Stimulated activated naive B cell treated with anti-CD40 and anti-IgM and Interleukin-4, amounts not matched to agents 10 μg/mL and 1 μg/mL and 100 μg/mL, for 72 hours (primary cell): Measurements from ENCODE around the gene CD300LG.

Experiments
- ATAC-seq, 2 donors: fragments of 150-1000 bp; cut with Tn5 transposase; replicated peaks; 2 replicates each; pipeline ENCODE4 v1.10.0; 2021; ENCODE audit warnings: moderate library complexity in 1 of 2
- DNase-seq: peaks from one replicate; pipeline ENCODE4 v3.0.0; 2021
- H3K27ac Mint-ChIP-seq: one replicate; pipeline ENCODE4 v1.8.0; 2022; ENCODE audit warnings: mild to moderate bottlenecking, mixed read lengths
- H3K27me3 Mint-ChIP-seq, 2 donors: one replicate each; pipeline ENCODE4 v1.8.0; 2022; ENCODE audit warnings: mixed read lengths in 2 of 2
- H3K36me3 Mint-ChIP-seq, 2 donors: one replicate each; pipeline ENCODE4 v1.8.0; 2022; ENCODE audit warnings: mixed read lengths in 2 of 2, mild to moderate bottlenecking in 1 of 2
- H3K4me1 Mint-ChIP-seq, 2 donors: one replicate each; pipeline ENCODE4 v1.8.0; 2022; ENCODE audit warnings: mixed read lengths in 2 of 2, mild to moderate bottlenecking in 1 of 2
- H3K4me3 Mint-ChIP-seq, 2 donors: one replicate each; pipeline ENCODE4 v1.8.0; 2022; ENCODE audit warnings: mild to moderate bottlenecking in 2 of 2, mixed read lengths in 2 of 2, moderate library complexity in 1 of 2
- H3K9me3 Mint-ChIP-seq, 2 donors: one replicate each; pipeline ENCODE4 v1.8.0; 2022; ENCODE audit warnings: mixed read lengths in 2 of 2, mild to moderate bottlenecking in 1 of 2

CD300LG gene

GRCh38 chr17:43814714-43815113, 32.3 kb upstream of the CD300LG start:
- Mint-ChIP-seq H3K36me3 (no peaks in the 10 kb centered on the region), H3K27me3 (peaks cover 15 to 16% of the 10 kb centered on the region in 2 donors), H3K4me1 (no peaks in the 10 kb centered on the region), H3K4me3 (no peak overlapping the region), H3K27ac (no peak overlapping the region), H3K9me3 (no peaks in the 10 kb centered on the region)
- ATAC-seq = no peak
- no peak for DNase-seq

DNA sequence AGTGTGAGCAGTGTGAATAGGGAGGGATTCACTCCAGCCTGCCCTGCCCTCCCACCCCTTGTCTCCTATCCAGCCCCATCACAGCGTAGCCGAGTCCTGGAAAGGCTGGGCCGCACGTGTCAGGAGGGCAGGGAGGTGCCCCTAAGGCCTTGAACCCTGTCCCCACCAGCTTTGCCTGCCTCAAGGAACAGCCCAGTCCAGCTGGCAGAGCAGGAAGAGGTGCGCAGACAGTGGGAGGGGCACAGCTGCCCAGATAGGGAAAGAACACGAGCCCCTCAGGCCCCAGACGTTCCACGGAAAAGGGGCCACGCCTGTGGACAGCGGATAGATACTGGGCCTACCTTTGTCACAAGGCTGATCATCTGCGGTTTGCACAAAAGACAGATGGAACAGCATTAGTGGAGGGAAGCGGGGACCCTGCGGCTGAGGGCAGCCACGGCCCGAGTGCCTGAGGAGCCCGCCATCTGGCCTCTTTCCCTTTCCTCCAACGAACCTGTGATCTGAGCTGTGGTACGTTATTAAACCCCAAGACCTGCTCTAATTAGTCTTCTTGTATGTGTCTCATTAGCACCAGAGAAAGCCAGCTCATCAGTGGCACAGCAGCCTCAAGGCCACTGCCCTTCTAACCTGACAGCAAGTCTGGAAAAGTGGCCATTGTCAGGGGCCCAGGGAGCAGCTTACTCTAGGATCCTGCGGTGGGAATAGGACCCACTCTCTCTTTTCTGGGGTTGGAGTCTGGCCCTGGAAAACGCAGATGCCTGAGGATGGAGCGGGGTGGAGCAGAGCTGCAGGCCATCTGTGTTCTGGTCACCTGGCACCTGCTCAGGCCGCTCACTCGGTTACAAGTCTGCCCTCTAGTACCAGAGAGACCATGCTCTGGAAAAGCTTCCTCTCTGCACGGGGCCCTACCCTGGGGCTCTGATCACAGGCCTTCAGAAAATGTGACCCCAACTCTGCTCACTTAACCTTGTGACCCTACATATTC, 30.3 kb upstream of the CD300LG start:
- ATAC-seq = no peak
- Mint-ChIP-seq H3K4me3 (no peak overlapping the region), H3K4me1 (no peaks in the 10 kb centered on the region), H3K36me3 (no peaks in the 10 kb centered on the region), H3K27ac (no peak overlapping the region), H3K9me3 (no peaks in the 10 kb centered on the region), H3K27me3 (peaks cover 10 to 15% of the 10 kb centered on the region in 2 donors)
- no peak for DNase-seq

- no peaks in the 10 kb centered on the region for H3K36me3 Mint-ChIP-seq
- H3K4me3 Mint-ChIP-seq = no peak overlapping the region
- H3K9me3 Mint-ChIP-seq = no peaks in the 10 kb centered on the region
- peaks cover 6 to 7% of the 10 kb centered on the region in 2 donors for H3K27me3 Mint-ChIP-seq
- no peaks in the 10 kb centered on the region for H3K4me1 Mint-ChIP-seq
- H3K27ac Mint-ChIP-seq = no peak overlapping the region
- no peak for DNase-seq
- ATAC-seq = no peak
Observed at GRCh38 chr17:43817826-43818225, 29.1 kb upstream of the CD300LG start.

- no peak for DNase-seq
- Mint-ChIP-seq H3K4me3 (no peak overlapping the region), H3K4me1 (no peaks in the 10 kb centered on the region), H3K36me3 (no peaks in the 10 kb centered on the region), H3K27me3 (no peaks in the 10 kb centered on the region), H3K9me3 (no peaks in the 10 kb centered on the region), H3K27ac (no peak overlapping the region)
- ATAC-seq = no peak
Observed at GRCh38 chr17:43818966-43819365, 28.0 kb upstream of the CD300LG start.

GRCh38 chr17:43820759-43821158, 26.2 kb upstream of the CD300LG start:
- Mint-ChIP-seq H3K36me3 (no peaks in the 10 kb centered on the region), H3K4me3 (no peak overlapping the region), H3K4me1 (no peaks in the 10 kb centered on the region), H3K27ac (no peak overlapping the region), H3K9me3 (no peaks in the 10 kb centered on the region), H3K27me3 (no peaks in the 10 kb centered on the region)
- ATAC-seq (no peak), DNase-seq (no peak)

DNA sequence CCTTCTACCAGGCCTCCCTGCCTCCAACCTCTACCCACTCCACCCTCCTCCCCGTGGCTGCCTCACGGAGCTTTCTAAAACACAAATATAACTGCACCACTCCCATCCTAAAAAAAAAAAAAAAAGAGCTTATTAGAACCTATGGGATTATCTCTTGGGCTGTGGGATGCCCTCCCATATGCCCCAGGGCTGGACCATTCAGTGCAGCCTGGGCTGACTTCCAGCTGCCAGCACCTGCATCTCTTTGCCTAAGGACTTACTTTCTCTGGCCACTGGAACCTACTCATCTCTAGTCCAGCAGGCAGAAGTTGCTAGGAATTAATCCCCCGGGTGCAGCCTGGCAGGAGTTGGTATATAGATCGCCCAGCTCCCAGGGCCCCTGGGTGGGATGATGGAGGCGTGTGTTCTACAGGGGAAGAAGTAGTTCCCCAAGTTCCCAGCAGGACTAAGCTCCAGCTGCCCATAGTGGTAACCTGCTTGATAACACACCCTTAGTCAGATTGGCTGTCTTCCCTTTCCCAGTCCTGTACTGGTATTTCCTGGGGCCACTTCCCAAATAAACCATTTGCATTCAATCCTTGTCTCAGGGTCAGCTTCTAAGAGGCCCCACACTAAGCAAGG, 24.3 kb upstream of the CD300LG start:
- no peak for ATAC-seq
- H3K4me1 Mint-ChIP-seq = no peaks in the 10 kb centered on the region
- peaks cover 2 to 3% of the 10 kb centered on the region in 2 donors for H3K27me3 Mint-ChIP-seq
- no peak for DNase-seq
- no peak overlapping the region for H3K27ac Mint-ChIP-seq
- no peaks in the 10 kb centered on the region for H3K9me3 Mint-ChIP-seq
- H3K4me3 Mint-ChIP-seq = no peak overlapping the region
- no peaks in the 10 kb centered on the region for H3K36me3 Mint-ChIP-seq

- ATAC-seq (no peak), DNase-seq (no peak)
- no peaks in the 10 kb centered on the region for H3K4me1 Mint-ChIP-seq
- H3K27me3 Mint-ChIP-seq = peaks cover 6 to 7% of the 10 kb centered on the region in 2 donors
- H3K4me3 Mint-ChIP-seq = no peak overlapping the region
- H3K36me3 Mint-ChIP-seq = no peaks in the 10 kb centered on the region
- H3K9me3 Mint-ChIP-seq = no peaks in the 10 kb centered on the region
- H3K27ac Mint-ChIP-seq = no peak overlapping the region
Observed at GRCh38 chr17:43823350-43824084, 23.5 kb upstream of the CD300LG start.

DNA sequence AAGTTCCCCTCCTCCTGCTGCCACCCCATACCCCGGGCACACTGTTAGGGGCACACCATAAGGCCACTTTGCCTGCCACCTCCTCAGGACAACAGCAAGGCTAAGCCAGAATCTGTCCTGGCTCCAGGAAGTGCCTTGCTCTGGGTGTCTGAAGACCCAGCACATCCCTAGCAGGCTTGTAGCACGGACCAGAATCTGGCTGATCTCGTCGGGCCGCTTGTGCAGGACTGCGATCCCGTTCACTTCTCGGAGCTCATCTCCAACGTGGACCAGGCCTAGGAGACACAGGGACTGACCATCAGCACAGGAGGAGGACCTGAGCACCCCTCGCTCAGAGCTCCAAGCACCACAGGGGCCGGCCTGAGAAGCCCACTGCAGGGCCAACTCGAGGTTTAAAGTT, 21.4 kb upstream of the CD300LG start:
- DNase-seq = no peak
- ATAC-seq = no peak
- no peak overlapping the region for H3K4me3 Mint-ChIP-seq
- no peaks in the 10 kb centered on the region for H3K9me3 Mint-ChIP-seq
- peaks cover 21 to 27% of the 10 kb centered on the region in 2 donors for H3K27me3 Mint-ChIP-seq
- H3K27ac Mint-ChIP-seq = no peak overlapping the region
- H3K36me3 Mint-ChIP-seq = no peaks in the 10 kb centered on the region
- peaks cover under 1 to 3% of the 10 kb centered on the region in 2 donors for H3K4me1 Mint-ChIP-seq

DNA sequence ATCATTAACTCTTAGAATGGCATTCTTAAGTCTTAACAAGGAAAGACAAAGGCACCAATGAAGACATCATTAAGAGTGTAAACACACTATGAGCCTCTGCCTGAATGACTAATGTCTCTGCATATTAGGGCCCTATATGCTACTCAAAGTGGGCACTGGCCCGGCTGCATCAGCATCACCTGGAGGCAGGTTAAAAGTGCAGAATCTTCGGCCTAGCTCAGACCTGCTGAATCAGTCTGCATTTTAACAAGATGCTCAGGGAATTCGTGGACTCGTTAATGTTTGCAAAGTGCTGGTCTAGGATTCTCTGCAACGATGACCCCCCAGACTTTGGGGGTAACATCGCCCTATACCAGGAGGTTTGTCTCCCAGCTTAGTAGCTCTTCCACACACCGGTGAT, 20.8 kb upstream of the CD300LG start:
- H3K4me3 Mint-ChIP-seq = no peak overlapping the region
- H3K27me3 Mint-ChIP-seq = peaks cover 28 to 33% of the 10 kb centered on the region in 2 donors
- no peaks in the 10 kb centered on the region for H3K9me3 Mint-ChIP-seq
- ATAC-seq (no peak), DNase-seq (no peak)
- H3K36me3 Mint-ChIP-seq = no peaks in the 10 kb centered on the region
- no peak overlapping the region for H3K27ac Mint-ChIP-seq
- peaks cover 5 to 6% of the 10 kb centered on the region in 2 donors for H3K4me1 Mint-ChIP-seq

DNA sequence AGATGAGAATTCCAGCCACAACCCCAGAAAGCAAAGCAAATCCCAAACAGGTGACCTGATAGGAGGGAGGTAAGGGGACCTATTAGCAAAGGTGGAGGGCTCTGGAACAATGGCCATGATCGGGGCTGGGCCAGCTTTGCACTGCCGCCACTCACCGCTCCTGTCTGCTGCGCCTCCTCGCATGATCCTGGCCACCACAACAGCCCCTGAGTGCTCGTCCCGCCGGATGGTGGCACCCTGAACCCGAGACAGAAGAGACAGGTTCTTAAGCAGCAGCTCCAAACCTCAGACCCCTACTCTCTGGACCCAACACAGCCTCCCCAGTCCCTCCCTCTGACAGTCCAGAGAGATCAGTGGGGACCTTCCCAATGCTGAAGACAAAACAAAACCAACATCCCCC, 19.4 kb upstream of the CD300LG start:
- peaks cover 40 to 47% of the 10 kb centered on the region in 2 donors for H3K27me3 Mint-ChIP-seq
- H3K9me3 Mint-ChIP-seq = no peaks in the 10 kb centered on the region
- H3K36me3 Mint-ChIP-seq = no peaks in the 10 kb centered on the region
- ATAC-seq (no peak), DNase-seq (no peak)
- H3K4me3 Mint-ChIP-seq = no peak overlapping the region
- H3K27ac Mint-ChIP-seq = no peak overlapping the region
- H3K4me1 Mint-ChIP-seq = peaks cover 8 to 13% of the 10 kb centered on the region in 2 donors

DNA sequence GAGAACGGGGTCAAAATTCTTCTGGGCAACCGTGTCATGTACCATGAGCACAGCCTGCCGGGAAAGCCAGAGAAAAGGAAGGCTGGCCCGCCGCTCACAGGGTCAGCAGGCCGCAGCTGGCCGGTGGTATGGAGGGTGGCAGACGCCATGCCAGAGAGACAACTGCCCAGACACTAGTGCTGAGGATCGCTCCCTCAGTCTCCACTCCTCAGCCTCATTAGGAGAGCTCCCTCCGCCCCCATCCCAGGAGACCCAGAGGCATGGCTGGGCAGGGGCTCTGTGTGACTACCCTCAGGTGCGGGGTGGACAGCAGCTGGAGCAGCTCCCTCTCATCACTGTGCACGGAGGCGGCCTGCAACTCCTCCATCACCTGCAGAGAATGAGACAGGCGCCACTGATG, 17.2 kb upstream of the CD300LG start:
- H3K27me3 Mint-ChIP-seq = peaks cover 54 to 63% of the 10 kb centered on the region in 2 donors
- peaks cover 0 to 4% of the 10 kb centered on the region in 2 donors for H3K36me3 Mint-ChIP-seq
- H3K4me1 Mint-ChIP-seq = peaks cover 13 to 24% of the 10 kb centered on the region in 2 donors

GRCh38 chr17:43830510-43831140, 16.4 kb upstream of the CD300LG start:
- no peak overlapping the region for H3K27ac Mint-ChIP-seq
- H3K4me1 Mint-ChIP-seq = peaks cover 13 to 24% of the 10 kb centered on the region in 2 donors
- peak; percentile 76 to 90 for ATAC-seq
- H3K4me3 Mint-ChIP-seq = no peak overlapping the region
- H3K27me3 Mint-ChIP-seq = peaks cover 54 to 71% of the 10 kb centered on the region in 2 donors
- H3K9me3 Mint-ChIP-seq = no peaks in the 10 kb centered on the region
- H3K36me3 Mint-ChIP-seq = peaks cover 0 to 4% of the 10 kb centered on the region in 2 donors
- DNase-seq = peak; percentile 21

More for the DNA sequence above, 17.2 kb upstream of the CD300LG start:
- Mint-ChIP-seq H3K4me3 (no peak overlapping the region), H3K27ac (no peak overlapping the region), H3K9me3 (no peaks in the 10 kb centered on the region)
- ATAC-seq (no peak), DNase-seq (no peak)

- Mint-ChIP-seq H3K9me3 (no peaks in the 10 kb centered on the region), H3K4me3 (no peak overlapping the region)
Observed at GRCh38 chr17:43831633-43832032, 15.3 kb upstream of the CD300LG start.

More at GRCh38 chr17:43831633-43832032, 15.3 kb upstream of the CD300LG start:
- H3K36me3 Mint-ChIP-seq = peaks cover 0 to 4% of the 10 kb centered on the region in 2 donors
- H3K4me1 Mint-ChIP-seq = peaks cover 13 to 24% of the 10 kb centered on the region in 2 donors
- no peak for DNase-seq
- ATAC-seq = no peak
- H3K27me3 Mint-ChIP-seq = peaks cover 60 to 80% of the 10 kb centered on the region in 2 donors
- H3K27ac Mint-ChIP-seq = no peak overlapping the region
